Colon (tissue), 2 donors: ENCODE data around the gene COL11A1.
"Not testable (repeated sequence)": the region's sequence is repeated elsewhere in the genome, so short reads cannot be mapped to it uniquely, and the experiment has no call there.

ENCODE experiments used
- FAIRE-seq: peaks from 2 replicates; lab custom pipeline; 2012; peaks lifted over from hg19 to GRCh38; lab: Jason Lieb, UNC
- donor health status: control.
- donor health status: control.

COL11A1 gene

DNA sequence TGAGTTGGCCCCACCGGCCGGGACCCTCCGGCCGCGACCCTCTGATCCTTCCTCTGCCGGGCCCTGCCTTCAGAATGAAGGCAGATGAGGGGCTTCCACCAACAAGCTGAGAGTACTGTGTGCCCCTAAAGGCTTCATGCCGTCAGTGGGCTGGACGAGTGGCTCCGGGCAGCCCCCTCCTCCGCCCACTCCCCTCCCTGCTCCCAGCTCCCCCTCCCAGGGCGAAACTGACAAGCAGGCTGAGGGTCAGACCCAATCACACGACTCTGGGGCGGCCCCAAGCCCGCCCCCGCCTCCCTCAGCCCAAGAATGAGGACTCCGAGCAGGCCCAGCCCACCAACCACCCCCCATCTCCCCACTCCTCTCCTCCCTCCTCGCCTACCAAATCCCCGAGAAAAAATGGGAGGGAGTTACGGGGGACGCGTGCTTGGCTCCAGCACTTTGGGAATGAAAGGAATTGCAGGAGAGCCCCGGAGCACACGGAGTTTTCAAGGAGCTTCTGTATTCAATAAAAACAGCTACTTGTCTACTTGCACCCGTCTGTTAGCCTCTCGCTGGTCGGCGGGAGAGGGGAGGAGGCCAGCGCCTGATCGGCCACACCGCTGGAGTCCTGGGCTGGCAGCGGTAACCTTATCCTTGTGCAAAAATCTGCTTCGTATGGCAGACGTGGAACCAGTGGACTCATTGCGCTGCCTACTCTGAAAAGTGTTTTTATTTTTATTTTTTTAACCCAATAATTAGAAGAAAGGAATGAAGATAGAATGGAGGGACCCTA lies at the start of gene COL11A1:
Gene COL11A1, minus strand, starts transcription at position 147 of the 775 bp plus-strand sequence. CDS start 344 bp downstream, outside the sequence.
- no peak for FAIRE-seq

DNA sequence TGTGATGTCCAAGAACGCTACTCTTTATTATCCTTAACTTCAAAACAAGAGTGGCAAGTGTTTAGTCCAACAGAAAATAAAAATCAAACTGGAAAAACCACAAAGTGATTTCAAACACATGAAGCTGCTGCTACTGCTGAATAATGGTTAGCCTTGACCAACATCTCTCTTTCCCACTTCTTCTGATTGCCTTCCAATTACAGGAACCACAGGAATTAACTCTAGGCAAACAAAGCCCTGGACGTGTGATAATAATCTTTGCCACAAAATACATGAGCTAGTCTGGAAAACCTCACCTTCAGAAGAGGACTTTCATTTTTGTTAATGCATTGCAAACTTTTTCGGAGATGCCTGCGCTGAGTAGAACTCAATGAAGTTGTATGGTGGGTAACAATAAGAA lies 48.6 kb upstream of the COL11A1 start:
- FAIRE-seq: no peak

DNA sequence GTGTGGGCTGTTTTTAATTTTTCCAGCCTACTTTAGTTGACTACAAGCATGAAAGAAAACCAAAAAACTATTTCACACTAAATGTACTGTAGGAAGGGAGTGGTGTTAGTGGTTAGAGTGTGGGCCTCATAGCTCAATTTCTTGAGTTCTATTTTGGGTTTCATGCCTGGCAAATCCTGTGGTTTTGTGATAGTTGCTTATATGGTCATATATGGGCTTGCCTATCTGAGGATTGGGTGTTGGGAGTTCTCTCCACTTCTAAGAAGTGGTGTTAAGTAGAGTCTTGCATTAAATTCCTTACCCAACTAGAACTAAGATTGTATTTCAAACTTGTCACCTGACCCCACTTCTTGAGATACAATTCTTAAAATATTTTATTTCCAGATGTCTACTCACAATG lies 37.8 kb upstream of the COL11A1 start:
- no peak for FAIRE-seq

DNA sequence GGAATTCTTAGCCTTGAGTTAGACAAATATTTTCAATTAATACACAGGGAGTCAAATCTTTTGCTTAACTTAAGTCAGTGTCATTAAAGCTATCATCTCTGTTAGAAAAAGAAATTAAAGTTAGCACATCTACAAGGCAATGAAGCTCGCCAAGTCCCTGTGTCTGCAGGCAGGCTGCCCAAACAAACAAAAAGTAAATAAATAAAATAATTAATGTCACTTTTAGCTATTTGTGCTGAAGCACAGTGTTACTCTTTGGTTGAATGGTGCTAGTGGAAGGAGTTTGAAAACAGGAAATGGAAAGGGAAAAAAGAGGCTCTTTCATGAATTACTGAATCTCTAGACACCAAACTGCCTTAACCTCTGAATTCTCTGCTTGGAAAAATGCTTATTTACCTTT lies 37.1 kb upstream of the COL11A1 start:
- no peak for FAIRE-seq

DNA sequence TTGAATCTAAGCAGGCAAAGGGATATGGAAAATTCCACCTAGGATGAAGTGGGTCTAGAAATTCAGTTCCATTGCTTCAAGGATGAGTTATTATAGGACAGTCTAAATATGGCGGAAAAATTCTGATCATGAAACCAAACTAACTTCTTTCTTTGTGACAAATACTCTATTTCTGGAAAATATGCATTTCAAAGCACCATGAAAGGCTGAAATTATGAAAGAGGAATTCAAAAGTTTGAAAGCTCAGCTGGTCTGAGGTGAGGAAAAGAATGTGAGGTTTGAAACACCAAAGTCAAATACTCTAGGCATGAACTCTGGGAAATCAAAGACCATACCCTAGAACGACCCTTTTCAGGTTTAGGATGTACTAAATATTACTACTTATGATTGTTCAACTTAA lies 36.4 kb upstream of the COL11A1 start:
- no peak for FAIRE-seq

DNA sequence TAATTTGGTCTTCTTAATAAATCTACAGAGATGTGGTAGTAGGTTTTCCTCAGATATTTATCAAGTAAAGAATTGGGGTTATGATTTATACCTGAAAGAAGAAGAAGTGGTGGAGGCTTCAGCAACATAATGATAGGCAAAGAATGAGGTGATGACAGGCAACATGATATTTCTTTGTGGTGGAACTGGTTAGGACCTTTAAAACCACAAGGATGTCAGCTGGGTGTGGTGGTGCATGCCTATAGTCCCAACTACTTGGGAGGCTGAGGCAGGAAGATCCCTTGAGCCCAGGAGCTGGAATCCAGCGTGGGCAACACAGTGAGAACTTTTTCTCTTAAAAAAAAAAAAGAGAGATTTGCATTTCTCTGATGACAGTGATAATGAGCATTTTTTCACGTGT lies 34.1 kb upstream of the COL11A1 start:
- FAIRE-seq: no peak

DNA sequence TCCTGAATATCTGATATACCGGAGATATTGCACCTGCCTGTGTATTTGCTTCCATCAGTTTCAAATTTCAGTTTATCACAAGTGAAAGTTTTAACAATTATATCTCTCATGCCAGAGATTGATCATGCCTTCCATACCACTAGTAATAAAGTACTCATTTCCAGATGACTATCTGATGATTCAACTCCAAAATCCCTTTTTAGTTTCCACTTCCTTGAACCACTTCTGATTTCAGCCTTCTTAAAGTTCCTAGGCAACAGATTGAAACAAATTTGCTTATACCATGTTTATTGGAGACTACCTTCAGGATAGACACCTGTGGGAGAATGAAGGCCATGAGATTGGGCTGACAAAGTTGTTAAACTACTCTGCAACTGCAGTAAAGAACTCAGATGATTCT lies 21.5 kb upstream of the COL11A1 start:
- no peak for FAIRE-seq

DNA sequence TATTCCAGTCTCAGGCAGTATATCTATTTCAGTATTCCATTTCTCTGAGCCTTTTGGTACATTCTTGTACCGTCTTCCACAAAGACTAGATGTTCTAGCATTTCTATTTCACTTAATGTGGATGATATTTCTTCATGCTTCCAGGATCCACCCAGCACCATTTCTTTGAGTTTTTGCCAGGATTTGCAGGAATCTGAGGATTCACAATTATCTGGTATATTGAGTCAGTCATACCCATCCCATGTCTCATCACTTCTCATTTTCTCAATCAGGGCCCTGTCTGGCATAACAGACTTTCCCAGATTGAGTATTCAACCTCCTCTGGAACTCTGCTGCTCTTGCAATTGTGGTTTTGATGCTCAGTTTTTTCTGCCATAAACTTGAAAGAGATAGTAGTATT lies 20.9 kb upstream of the COL11A1 start:
- no peak for FAIRE-seq

DNA sequence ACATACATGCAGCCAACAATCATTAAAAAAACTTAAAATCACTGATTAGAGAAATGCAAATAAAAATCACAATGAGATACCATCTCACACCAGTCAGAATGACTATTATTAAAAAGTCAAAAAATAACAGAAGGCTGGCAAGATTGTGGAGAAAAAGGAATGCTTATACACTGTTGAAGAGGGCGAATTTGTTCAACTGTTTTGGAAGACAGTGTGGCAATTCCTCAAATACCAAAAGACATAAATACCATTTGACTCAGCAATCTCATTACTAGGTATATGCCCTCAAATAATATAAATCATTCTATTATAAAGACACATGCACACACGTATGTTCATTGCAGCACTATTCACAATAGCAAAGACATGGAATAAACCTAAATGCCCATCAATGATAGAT lies 19.9 kb upstream of the COL11A1 start:
- not testable (repeated sequence) for FAIRE-seq

DNA sequence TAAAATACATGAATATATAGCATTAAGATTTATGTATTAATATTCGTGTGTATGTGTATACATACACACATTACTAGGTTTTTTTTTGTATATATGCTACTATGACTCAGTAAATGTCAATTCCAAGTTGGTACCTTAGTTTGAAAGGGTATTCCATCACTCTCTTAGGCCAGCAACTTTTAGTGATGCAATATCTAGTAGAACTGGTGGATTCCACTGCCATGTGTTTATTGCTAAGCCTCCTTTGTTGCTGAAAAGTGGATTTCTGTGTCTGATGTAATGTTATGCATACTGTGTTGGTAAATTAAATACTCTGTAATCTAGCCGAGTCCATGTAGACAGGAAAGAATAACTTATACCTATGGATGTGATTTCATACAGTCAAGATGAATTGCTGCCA lies 16.9 kb upstream of the COL11A1 start:
- no peak for FAIRE-seq

DNA sequence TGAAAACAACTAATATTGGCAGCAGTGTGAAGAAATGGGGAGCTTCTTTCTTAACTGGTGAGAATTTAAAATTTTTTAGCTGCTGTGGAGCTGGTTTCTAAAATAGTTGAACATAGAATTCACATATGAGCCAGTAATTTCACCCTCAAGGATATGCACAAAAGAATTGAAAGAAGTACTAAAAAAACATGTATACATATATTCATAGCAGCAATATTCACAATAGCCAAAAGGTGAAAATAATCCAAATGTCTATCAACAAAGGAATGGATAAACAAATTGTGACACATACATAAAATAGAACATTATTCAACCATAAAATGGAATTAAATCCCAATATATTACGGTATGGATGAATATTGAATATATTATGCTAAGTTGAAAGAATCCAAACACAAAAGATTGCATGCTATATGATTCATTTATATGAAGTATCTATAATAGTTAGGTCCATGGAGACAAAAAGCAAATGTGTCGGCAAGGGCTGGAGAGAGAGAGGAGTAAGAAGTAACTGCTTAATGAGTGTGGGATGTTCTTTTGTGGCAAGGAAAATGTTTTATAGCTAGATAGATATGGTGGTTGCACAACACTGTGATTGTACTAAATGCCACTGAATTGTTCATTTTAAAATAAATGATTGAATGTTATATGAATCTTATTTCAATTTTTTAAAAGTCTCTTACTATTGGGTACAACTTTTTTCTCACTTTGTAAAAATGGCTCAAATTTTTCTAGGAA lies 14.8 kb upstream of the COL11A1 start:
- no peak for FAIRE-seq

DNA sequence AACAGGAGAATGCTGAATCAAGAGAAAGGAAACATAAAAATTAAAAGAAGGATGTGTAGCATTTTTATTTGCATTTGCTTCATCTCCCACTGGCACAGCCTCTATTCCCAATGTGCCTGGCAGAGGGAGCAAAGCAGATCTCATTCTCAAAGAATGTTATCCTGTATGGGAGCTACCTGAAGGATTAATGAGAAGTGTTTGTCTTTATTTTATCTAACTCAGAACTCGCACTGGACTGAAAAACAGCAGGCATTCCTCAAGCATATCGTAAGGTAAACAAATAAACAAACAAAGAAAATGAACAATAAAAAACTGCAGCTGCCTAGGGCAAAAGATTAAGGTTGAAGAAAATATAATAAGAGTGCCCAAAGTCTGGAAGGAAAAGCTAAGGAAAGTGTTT lies 12.7 kb upstream of the COL11A1 start:
- FAIRE-seq: no peak

DNA sequence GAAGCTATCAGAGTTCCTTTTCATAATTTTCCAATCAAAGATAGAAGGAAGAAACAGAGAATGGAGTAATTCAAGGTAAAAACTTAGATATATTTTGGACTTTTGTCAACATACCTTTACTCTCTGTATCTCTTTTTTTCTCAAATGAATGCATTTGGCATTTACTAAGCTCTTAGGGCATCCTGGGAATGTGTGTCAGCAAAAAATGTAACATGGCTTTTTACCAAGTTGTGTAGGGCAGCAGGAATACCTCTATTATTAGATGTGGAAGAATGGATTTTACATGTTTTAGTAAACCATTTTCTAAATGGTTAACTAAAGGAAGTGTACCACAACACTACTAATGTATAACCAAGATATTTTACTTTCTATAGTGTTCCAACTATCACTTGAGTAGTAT lies 4.2 kb upstream of the COL11A1 start:
- no peak for FAIRE-seq

DNA sequence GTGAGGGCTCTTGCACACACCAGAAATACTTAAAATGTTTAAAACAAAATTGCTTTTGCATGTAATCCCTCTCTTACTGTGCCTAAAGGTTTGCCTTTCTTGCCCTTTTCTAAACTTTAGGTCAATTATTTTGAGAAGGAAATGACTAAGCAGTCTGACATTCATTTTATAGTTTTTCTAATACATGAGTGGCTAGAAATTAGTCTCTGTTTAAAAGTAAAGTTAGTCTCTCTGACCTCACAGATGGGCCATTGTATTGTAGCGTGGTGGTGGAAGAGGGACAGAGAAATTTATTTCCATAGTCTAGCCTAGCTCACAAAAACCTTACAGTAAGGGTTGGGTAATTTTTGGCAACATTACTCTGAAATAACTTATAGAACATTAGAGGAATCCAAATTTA lies 3.6 kb upstream of the COL11A1 start:
- FAIRE-seq: no peak

DNA sequence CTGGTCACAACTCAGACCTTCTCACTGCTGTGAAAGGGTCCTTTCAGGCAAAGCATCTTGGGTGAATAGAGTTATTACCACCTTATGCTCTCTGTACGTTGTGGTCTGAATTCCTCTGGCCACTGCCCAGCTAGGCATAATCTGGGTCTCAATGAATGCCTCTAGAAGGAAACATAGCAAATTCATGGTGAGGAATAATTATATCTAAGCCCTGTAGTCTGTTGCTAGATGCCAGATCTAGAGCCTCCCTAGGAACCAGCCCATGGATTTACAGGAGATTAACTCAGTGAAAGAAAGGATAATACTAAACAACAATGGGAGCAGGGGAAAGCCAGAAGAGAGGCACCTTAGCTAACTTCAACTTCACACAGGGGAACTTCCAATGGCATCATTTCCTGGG lies 2.4 kb upstream of the COL11A1 start:
- no peak for FAIRE-seq

DNA sequence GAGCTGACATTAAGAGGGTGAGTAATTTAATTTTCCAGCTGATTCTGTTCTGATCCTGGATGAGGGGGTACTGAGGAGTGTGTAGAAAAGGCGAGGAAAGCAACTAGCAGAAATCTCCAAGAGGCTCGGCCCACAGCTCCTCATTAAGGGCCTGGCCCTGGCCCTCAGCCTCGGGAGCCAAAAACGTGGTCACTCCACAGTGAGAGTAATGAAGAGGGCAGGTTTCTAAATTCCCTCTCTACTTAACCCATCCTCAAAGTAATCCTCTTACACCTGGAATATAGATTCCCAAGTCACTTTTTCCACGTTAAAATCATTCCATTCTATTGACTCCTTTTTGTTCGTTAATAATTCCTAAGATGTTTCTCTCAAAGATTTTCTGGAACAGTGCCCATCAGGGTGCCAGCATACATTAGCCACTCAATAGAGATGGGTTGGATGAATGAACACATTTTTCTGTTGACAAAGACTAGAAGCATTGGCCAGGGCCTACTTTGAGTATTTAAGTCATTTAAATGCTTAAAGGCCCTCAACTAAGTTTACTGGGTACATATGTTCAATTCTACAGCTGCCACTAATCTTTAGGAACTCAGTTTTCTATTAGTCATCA lies 1.1 kb upstream of the COL11A1 start:
- no peak for FAIRE-seq

DNA sequence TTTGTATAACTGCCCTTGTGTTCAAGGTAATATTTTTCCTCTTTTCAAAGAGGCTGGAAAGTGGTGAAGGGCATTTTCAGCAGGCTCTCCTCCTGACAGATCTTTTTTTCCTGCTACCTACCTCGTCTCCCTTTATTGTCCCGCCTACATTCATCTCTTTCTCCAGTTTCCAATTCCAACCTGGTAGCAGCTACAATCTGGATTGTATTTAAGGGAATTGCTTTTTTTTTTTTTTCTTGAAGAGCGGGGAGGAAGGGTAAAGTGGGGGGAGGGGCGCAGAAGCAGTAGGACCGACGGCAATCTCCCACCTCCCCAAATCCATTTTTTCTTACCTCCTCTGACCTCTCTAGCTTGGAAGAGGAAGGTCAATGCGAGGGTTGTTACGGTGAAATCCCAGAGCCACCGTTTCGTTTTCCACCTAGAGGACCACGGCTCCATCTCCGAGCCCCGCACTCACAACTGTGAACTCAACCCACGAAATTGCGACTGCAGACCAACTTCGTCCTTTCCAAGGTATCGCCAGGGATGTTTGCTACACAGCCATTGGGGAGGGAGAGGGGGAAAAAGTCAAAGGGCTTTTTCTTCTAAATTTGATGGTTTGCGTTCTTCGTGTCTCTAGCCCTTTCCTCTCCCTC lies 464 bp downstream of the COL11A1 start:
- FAIRE-seq: no peak

DNA sequence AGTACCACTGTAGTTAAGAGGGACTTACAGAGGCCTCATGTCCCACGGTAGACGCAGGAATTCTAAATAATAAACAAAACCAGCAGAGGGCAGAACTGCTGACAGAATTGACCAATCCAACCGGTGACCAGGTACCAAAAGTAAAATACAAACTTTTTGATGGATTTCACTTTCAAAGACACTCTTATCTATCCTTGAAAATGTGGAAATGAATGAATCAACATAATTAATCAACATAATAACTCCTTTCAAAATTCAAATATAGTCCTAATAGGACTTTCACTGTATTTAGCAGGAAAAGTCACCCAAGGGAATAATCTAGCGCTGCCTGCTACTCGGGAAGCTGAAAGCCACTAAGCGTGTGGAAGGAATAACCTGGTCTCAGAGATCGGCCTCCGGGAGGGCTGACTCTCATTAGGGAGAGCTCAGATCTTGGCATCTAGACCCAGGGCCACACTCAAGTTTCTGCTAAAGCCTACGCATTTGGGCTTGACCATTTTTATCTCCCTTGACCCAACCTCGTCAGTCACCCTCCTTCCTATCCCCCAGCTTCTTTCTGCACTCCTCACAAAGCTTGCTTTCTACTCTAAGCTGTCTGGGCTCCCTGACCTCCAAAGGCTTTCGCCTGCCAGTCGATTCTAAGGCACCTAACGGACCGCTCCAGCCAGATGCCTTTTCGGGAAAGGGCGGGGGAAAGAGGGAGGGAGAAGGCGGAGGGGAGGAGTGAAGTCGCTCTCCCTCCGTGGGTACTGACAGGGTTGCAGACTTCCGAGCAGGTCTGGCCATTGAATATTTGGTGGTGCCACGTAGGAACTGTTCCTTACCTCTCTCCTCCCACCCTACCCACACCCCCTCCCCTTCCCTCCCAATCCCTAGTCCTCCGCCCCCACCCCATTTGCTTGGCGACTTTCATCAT lies 1.6 kb downstream of the COL11A1 start:
- no peak for FAIRE-seq

DNA sequence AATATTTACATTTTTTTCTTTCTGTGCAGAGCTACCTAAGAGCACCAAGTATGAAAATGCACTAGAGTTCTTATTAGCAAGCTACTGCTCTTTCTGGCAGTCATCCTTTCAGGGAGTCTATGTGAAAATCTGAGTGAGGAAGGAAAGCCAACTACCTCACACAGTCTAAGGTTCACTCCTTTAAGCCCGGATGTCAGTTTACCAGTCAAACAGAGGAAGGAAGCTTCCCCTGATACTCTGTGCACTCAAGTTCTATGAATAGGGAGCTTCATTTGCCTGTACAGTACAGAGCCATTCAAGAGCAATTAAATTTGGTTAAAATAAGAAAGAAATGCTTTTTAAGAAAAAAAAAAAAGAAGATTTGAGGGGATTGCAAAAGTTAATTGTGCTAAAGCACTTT lies 6.9 kb downstream of the COL11A1 start:
- no peak for FAIRE-seq

DNA sequence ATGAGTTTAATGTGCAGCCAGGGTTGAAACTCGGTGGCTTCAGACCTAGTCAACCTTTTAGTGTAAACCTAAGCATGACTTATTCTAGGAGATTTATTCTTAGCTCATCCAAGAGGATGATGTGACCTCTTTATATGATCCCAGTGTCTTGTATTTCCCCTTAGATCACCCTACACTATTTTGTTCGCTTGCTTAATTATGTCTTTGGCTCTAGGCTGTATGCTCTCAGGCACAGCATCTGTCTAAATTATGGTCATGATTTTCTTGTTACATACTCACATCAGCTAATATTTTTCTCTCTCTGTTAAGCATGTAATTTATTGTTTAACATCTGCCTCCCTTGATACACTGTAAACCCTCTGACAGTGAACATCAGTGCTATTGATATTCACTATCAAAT lies 19.1 kb downstream of the COL11A1 start:
- FAIRE-seq: no peak

DNA sequence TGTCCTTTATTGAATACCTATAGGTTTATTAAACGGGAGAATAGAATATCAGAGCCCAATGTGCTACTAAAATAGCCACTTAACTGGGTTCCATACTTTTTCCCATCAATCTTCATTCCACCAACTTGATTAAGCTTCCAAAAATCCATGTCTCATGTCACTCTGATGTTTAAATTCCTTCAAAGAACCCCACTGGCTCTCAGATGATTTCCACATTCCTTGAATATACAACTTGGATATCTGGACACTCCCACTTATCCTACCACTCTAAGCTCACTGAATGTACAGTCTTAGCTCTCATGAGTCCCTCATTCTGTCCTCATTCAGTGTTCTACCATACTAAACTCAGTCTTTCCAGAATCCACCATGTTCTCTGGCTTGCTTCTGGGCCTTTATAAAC lies 21.1 kb downstream of the COL11A1 start:
- FAIRE-seq: no peak

DNA sequence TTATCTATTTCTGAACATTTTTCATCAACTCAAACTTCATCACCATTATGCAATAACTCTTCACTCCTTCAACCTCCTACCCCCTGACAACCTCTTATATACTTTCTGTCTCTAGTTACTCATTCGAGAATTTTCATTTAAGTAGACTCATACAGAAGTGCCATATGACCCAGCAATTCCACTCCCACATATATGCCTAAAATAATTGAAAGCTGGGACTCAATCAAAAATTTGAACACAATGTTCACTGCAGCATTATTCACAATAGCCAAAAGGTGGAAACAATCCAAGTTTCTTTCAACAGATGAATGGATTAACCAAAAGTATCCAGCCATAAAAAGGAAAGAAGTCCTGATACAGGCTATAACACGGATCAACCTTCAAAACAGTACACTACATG lies 24.1 kb downstream of the COL11A1 start:
- no peak for FAIRE-seq
